Activated naive CD8-positive, alpha-beta T cell treated with anti-CD3 and anti-CD28 coated beads for 36 hours (primary cell): ENCODE results near the gene GHRL. TPM values are rescaled to one million over a fixed set of nuclear protein-coding genes. Genes with fewer than 3 reads are reported as not detected.

ENCODE experiments used
- DNase-seq: peaks from one replicate; pipeline ENCODE4 v3.0.0; 2021
- H3K27ac Mint-ChIP-seq: one replicate; pipeline ENCODE4 v1.8.0; 2022; ENCODE audit warnings: mild to moderate bottlenecking, moderate library complexity, mixed read lengths
- H3K27me3 Mint-ChIP-seq: one replicate; pipeline ENCODE4 v1.8.0; 2022; ENCODE audit warnings: mild to moderate bottlenecking, mixed read lengths
- H3K36me3 Mint-ChIP-seq: one replicate; pipeline ENCODE4 v1.8.0; 2021; ENCODE audit warnings: mild to moderate bottlenecking, mixed read lengths
- H3K4me1 Mint-ChIP-seq: one replicate; pipeline ENCODE4 v1.8.0; 2021; ENCODE audit warnings: mixed read lengths
- H3K4me3 Mint-ChIP-seq: one replicate; pipeline ENCODE4 v1.8.0; 2022; ENCODE audit warnings: mild to moderate bottlenecking, moderate library complexity, mixed read lengths
- H3K9me3 Mint-ChIP-seq: one replicate; pipeline ENCODE4 v1.8.0; 2022; ENCODE audit warnings: mixed read lengths
- total RNA-seq, 2 experiments: library from RNA; stranded (reverse); gene quantifications; one replicate each; pipeline ENCODE4 v1.2.3, GENCODE V29; 2021

GHRL gene
- total RNA-seq, 2 experiments from 2014 or later = 0.38 to 0.41 TPM

DNA sequence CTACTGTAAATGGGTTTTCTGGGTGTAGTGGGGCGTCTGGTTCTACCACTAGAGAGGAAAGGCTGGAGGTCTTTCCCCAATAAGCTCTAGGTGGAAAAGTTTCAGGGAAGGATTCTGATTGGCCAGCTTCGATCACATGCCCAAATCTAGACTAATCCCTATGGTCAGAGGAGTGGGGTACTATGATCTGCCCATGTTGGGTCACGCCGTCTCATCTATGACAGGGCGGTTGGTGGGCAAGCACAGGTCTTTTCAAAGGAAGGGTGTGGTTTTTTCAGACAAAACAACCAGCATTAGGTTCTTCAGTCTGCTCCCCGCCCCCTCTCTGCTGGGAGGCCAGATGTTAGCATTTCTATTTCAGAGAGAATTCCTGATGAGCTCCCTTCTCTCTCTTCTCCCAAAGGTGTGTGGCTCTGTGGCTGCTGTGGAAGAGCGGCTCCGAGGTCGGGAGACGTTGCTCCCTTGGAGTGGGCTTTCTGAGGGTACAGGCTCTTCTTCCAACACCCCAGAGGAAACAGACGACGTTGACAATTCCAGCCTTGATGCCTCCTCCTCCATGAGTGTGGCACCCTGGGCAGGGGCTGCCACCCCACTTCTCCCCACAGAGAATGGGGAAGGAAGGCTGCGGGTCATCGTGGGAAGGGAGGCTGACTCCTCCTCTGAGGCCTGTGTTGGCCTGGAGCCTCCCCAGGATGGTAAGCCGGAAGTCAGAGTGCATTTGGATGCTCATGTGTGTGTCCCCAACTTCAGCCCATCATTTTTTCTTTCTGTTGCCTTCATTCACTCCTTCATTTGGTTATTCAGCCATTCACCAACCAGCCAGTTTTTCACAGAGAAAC lies 54.2 kb downstream of the GHRL start:
- no peaks in the 10 kb centered on the region for H3K9me3 Mint-ChIP-seq
- no peaks in the 10 kb centered on the region for H3K27me3 Mint-ChIP-seq
- no peak for DNase-seq
- H3K27ac Mint-ChIP-seq = peak overlapping the region; percentile 73
- H3K4me3 Mint-ChIP-seq = no peak overlapping the region
- peaks cover 40% of the 10 kb centered on the region for H3K36me3 Mint-ChIP-seq
- peaks cover 43% of the 10 kb centered on the region for H3K4me1 Mint-ChIP-seq

Other genes starting within 250 kb of the GHRL start
- gene FANCD2OS, start 184.7 kb downstream of the GHRL start, total RNA-seq = not detected
- 10 to 100 TPM; 91.6 to 94.6 TPM for gene BRK1, start 177.3 kb downstream of the GHRL start, total RNA-seq
- 10 to 100 TPM; 42.0 to 42.2 TPM for gene VHL, start 151.2 kb downstream of the GHRL start, total RNA-seq
- gene IRAK2, start 128.0 kb downstream of the GHRL start, total RNA-seq = 1 to 10 TPM; 2.6 to 3.1 TPM
- 10 to 100 TPM; 41.6 to 48.5 TPM for gene TATDN2, start 44.5 kb downstream of the GHRL start, total RNA-seq
- gene SEC13, start 28.2 kb upstream of the GHRL start, total RNA-seq = 100 to 1,000 TPM in 1 of 2 experiments, 10 to 100 TPM in 1; 99.4 to 103 TPM
- not detected for gene ATP2B2, start 212.6 kb upstream of the GHRL start, total RNA-seq